GM18858 (cell line): ENCODE results near the gene NOTCH3.
A peak's percentile ranks its signal among the peaks of the same experiment; 100 is the strongest.

ENCODE experiments used
- ATAC-seq: cut with Tn5 transposase; IDR thresholded peaks from one replicate; pipeline ENCODE4 v1.9.1; 2021; ENCODE audit not compliant: unreplicated experiment

NOTCH3 gene

DNA sequence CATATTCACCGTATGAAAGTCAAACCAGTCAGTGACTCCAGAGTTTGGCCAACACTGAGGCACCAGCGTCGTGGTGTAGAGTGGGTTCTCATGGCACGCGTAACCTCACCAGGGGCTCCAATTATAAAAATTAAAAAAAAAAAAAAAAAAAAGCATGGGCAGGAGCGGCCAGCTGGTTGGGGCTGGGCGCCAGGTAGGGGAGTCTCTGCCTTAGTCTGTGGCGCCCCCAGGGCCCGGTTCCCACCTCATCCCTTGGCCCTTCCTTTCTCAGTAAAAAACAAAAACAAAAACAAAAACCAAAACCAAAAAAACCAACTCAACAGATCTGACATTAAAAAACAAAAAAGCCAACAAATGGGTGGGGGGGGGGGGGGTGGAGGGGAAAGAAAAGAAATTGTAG lies 36.1 kb upstream of the NOTCH3 start:
- ATAC-seq = no peak

DNA sequence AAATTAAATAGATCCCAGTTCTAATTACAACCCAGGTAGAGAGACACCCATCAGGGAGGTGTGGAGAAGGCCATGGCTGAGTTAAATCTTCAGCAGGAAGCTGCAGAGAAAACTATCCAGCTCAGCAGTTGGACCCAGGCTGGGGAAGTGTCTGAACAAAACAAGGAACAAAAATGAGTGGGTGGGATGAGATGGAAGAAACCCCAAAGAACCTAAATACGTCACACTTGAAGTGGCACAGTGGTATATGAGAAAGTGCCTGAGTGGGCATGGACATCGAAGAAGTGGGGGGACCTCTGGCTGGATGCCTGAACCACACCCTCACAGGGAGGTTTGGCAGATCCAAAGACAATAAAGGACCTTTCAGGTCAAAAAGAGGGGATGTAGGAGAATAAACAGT lies 35.0 kb upstream of the NOTCH3 start:
- no peak for ATAC-seq

DNA sequence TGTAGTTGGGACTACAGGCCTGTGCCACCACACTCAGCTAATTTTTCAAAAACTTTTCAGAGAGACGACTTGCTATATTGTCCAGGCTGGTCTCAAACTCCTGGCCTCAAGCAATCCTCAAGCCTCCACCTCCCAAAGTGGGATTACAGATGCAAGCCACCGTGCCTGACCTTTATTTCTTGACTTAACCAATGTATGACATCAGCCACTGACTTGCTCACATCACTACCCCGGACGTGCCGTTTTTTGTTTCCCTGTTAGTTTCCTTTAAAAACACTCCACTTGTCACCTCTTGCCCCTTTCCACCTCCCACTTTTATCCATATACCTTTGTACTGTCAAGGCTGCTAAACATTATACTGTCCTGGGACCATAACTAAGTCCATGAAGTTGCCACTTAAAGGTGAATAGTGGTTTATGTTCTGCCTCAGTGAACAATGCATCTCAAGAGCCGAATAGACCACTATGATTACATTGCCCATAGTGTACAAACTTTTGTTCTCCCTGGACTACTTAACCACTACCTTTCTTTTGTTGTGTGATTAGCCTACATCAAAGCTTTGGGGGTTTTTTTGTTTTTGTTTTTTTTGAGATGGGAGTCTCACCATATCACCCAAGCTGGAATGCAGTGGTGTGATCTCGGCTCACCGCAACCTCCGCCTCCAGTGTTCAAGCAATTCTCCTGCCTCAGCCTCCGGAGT lies 33.8 kb upstream of the NOTCH3 start:
- ATAC-seq = no peak

DNA sequence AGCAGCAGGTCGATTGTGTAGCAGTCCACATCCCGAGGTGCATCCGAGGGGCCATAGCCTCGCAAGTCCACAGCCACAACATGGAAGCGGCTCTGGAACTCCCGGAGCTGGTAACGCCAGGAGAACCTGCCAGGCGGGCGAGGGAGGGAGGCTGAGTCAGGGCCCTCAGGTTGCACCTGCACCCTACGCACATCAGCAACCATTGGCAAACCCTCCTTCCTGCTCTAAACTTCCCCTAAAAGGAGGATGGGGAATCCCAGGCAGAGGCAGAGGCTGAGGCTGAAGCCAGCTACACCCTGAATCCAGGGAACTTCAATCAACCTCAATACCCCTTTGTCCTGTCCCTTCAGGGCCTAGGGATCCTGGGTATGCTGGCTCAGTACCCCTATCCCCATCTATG lies 30.5 kb upstream of the NOTCH3 start:
- ATAC-seq = no peak

DNA sequence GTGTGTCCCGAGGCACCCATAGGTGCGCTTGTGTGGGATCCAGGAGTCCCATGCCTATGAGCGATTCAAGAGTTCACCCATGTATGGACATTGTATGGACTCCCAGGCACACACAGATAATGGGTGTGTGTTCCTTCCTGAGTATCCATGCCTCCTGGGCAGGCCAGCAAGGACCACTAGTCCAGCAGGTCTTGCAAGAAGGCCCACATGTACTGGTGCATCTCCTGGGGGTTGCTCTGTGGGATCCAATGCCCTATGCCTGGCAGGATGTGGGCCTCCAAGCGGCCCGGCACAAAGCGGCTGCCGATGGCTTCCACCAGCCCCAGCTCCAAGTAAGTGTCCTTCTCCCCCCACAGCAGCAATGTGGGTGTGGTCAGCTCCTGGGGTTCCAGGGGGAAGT lies 26.5 kb upstream of the NOTCH3 start:
- ATAC-seq = no peak

DNA sequence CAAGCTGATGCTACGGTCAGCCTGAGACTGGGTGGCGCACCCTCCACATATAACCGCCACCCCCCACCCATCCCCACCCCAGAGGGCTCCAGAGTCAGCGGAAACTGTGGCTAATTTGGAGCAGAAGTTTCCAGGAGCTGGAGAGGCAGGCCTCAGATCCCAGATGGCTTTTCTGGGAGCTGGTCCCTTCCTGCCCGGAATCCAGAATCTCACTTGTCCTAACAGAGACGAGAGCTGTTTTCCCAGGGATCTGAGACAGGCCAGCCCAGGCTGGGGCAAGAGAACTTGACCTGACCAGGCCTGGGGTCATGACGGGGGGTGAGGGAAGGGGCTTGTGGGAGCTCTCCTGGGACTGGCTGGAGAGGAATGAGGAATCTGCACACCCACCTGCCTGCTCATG lies 25.0 kb upstream of the NOTCH3 start:
- no peak for ATAC-seq

DNA sequence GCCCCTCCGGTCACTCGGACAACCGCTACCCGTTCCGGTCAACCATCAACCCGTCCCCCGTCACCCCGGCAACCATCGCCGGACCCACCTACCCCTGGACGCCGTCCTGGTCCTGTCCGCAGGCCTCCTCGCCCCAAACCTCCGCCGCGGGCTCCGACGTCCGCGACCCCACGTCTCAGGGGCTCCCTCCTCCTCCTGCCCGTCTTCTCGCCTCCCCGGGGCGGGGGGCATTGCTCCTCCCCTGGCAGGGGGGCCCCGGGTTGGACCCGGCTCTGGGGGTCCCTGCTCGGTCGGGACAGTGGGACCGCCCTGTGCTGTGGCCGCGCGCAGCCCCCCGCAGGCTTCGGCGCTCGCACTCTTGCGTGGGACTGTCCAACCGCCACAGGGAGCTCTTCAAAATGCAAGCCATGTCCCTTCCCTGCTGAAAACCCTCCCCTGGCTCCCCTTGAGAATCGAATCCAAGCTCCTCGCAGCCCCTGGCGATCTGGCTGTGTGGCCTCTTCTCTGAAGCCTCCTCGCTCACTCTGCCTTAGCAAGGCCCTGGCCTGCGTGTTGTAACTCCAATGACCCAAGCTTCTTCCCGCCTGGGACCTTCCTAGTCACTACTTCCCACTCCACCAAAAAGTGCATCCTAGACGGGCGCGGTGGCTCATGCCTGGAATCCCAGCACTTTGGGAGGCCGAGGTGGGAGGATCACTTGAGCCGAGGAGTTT lies 23.0 kb upstream of the NOTCH3 start:
- no peak for ATAC-seq

DNA sequence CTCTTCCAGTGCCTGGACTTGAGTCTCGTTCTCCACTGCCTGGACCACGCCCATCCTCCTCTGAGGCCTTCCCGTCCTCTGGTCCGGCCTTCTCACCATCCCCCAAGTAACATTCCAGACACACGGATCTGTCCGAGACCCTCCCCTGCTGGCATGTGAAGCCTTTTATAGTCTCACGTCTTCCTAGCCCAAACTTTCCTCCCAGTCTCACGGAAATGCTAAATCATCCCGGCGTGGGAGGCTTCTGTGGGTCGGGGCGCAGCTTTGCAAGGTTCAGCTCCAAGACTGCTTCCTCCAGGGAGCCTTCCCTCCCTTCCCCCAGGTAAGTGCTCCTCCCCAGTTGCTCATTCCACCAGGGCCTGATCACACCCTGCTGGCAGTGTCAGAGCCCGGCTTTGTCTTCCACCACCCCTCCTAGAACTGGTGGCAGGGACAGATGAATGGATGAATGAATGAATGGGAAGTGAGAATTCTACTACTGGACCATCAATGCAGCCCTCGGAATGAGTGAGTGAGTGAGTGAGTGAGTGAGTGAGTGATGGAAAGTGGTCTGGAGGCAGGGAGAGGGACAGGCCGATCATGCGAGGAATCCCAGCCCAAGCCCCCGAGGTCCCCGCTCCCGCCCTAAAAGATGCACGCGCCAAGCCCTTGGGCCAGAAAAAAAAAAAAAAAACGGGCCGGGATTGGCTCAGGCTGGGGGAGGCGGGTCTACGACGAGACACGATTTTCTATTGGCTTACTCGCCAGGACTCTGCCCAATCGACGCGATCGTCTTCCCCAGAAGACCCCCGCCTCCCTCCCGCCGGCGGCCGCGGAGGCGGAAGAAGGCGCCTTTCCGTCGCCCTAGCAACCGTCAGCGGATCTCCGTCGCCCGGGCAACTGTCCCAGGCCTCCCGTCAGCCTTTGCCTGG lies 22.2 kb upstream of the NOTCH3 start:
- peak; percentile 49 for ATAC-seq

DNA sequence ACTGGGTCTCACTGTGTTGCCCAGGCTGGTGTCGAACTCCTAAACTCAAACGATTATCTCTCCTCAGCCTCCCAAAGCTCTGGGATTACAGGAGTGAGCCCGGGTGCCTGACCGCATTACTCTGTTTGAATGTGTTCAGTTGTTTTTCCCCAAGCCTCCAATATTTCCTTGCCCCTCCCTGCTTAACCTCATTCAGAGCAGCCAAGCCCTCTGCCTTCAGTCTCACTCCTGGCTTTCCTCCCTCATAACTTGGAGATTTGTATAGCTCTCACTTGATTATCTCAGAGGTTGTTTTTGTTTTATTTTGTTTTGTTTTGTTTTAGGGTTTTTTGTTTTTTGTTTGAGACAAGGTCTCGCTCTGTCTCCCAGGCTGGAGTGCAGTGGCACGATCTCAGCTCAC lies 20.0 kb upstream of the NOTCH3 start:
- no peak for ATAC-seq

DNA sequence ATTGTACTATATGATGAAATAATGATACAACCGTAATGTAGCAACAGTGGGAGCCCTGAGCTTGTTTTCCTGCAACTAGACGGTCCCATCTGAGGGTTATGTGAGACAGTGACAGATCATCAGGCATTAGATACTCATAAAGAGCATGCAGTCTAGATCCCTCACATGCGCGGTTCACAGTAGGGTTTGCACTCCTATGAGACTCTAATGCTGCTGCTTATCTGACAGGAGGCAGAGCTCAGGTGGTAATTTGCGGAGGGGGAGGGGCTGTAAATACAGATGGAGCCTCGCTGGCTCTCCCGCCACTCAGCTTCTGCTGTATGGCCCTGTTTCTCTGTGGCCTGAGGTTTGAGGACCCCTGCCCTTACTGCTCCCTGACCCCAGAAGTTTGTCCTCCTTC lies 17.7 kb upstream of the NOTCH3 start:
- no peak for ATAC-seq

DNA sequence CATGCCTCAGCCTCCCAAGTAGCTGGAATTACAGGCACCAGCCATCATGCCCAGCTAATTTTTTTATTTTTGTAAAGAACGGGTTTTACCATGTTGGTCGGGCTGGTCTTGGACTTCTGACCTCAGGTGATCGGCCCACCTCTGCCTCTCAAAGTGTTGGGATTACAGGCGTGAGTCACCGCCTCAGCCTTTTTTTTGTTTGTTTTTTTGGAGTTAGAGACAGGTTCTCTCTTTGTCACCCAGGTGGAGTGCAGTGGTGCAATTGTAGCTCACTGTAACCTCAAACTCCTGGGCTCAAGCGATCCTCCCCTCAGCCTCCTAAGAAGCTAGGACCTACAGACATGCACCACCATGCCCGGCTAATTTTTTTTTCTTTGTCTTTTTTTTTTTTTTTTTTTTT lies 15.6 kb upstream of the NOTCH3 start:
- ATAC-seq = no peak

DNA sequence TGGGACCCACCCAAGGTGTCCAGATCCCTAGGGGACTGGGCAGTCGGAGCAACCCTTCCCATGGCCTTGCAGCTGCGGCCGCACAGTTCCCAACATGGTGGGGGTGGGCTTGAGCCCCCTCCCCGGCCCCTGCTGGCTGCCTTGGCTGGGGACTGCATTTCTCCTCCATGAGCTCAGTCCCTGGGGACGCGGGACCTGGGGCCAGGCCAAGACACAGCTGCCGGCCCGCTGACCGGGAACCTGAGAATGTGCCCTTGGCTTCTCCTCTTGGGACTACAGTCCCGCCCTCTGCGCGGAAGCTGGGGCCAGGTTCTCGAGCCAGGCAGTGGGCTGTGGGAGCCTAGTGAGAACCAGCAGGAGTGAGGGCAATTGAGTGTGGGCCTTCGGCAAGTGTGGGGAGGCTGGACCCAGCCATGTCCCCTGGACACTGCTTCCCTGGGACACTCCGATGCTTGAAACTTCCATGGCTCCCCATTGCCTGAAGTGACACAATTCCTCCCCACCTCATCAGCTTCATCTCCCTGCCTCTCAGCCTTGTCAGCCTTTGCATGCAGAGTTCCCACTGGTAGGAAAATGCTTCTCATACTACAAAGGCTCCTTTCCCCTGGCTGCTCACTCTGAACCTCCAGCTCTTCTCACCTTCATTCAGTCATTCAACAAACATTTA lies 13.1 kb upstream of the NOTCH3 start:
- no peak for ATAC-seq

DNA sequence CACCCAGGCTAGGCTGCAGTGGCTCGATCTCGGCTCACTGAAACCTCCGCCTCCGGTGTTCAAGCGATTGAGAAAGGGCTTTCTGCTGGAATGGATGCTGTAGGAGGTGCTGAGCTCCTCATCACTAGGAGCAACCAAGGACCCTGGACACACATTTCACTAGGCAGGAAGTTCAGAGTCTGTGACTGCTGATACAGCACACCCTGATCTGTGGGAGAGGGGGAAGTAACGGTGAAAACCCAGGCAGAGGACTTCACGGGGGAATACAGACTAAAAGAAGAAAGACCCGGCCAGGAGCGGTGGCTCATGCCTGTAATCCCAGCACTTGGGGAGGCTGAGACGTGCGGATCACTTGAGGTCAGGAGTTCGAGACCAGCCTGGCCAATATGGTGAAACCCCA lies 11.9 kb upstream of the NOTCH3 start:
- ATAC-seq = no peak

DNA sequence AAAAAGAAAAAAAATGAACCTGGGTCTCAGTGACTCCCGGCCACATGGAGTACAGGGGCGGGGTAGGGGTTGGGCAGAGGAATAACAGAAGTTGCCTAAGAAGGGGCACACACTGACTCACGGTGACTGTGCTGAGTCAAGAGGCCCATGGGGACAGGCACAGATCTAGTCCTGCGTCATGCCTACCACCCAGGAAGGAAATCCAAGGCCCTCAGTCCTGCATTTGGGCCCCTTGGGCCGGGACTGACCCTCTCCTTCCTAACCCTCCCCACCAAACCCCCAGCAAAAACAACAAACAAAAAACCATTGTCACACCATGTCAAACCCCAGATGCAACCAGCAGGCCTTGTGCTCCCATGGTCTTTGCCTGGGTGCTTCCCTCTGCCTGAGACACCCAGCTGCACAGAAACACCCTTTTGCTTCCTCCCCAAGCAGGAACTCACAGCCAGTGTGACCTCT lies 9.6 kb upstream of the NOTCH3 start:
- ATAC-seq = no peak

DNA sequence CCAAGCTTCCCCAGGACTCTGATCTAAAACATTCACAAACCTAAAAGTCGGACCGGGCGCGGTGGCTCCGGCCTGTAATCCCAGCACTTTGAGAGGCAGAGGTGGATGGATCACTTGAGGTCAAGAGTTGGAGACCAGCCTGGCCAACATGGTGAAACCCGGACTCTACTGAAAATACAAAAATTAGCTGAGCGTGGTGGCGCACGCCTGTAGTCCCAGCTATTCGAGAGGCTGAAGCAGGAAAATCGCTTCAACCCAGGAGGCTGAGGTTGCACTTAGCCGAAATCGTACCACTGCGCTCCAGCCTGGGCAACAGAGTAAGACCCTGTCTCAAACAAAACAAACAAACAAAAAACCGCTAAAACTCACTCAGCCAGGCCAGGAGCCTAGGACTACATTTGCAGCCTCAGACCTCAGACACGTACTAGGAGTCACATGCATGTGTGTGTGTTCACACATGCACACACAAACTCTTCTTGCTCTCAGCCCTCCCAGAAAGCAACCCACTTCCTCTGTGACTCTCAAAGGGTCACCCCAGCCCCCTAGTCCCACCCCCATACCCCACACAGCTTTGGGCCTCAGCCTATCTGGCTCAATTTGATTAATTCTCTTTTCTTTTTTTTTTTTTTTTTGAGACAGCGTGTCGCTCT lies 704 bp upstream of the NOTCH3 start:
- no peak for ATAC-seq

DNA sequence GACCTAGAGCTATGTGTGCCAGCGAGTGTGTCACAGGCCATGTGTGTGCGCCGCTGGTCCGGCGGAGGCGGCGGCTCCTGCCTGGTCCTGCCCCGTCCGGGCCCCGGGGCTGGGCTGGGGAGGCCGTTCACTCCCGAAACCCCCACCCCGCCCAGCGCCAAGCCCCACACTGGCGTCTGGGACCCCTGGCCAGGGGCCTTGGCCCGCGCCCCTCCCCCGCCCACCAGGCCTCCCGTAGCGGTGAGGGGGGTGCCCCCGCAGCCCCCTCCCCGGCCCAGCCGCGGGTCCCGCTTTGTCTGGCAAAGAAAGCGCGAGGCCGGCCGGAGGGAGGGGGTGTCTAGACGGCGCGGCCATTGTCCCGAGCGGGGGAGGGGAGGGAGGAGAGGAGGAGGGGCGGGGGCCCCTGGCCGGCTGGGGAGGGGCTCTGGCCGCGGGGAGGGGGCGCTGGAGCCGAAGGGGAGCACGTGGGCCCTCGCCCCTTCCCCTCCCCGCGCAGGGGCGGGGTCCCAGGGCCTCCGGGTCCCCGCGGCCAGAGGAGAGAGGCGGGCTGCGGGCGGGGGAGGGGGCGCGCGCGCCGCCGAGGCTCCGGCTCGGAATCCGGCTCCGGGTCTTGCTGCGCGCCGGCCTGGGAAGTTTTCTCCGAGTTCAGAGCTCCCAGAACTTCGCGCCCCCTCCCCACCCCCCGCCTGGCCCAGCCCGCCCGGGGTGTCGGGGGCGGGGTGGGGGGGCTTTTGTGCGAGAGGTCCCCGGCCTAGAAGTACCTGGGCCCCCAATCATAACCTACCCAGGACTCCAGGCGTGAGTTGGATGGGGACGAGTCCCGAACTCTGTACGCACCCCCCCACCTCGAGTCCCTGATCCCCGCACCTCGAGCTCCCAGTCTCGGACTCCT lies 888 bp downstream of the NOTCH3 start:
- ATAC-seq = no peak

DNA sequence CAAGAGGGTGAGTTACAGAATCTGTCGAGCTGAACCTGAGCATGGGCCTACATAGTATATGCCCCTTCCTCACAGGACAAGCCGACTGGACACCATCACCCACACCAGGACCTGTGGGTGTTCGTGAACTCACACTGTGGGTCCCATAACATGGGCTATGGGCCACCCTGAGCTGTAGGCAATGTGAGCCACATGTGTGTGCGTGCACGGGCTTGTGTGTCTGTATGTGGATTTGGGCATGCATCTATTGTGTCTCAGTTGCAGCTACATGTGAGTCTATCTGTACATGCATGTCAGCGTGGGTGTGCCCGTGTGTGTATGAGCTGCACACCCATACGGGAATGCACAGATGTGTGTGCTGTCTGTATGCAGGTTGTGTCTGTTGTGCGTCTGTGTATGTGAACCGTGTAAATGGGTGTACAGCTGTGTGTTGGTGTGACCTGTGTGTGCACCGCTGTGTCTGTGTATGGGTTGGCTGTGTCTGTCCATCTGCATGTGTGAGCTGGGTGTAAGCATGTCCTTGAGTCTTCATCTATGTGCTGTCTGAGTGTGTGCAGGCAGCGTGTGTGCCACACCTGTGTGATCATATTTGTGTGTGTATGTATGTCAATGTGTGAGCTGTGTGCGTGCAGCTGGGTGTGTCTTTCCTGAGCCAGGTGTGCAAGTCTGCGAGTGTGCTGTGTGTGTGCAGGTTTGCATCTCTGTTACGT lies 1.7 kb downstream of the NOTCH3 start:
- no peak for ATAC-seq

DNA sequence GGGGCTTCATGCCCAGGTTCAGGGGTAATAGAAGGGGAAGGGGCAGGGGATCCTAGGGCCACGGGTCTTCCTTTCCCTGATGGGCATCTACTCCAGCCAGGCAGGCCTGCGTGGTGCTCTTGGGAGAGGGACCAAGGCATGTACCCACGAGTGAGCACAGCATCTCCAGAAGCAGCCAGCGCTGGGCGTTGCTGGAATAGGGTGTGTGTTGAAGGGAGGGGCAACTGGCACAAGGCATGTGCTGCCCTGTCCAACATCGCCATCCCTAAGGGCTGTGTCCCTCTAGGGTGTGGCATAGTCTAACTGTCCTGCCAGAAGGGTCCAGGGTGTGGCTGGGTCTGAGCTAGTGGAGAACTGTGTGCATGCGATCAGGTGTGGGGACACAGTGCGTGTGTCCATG lies 2.9 kb downstream of the NOTCH3 start:
- ATAC-seq = no peak

DNA sequence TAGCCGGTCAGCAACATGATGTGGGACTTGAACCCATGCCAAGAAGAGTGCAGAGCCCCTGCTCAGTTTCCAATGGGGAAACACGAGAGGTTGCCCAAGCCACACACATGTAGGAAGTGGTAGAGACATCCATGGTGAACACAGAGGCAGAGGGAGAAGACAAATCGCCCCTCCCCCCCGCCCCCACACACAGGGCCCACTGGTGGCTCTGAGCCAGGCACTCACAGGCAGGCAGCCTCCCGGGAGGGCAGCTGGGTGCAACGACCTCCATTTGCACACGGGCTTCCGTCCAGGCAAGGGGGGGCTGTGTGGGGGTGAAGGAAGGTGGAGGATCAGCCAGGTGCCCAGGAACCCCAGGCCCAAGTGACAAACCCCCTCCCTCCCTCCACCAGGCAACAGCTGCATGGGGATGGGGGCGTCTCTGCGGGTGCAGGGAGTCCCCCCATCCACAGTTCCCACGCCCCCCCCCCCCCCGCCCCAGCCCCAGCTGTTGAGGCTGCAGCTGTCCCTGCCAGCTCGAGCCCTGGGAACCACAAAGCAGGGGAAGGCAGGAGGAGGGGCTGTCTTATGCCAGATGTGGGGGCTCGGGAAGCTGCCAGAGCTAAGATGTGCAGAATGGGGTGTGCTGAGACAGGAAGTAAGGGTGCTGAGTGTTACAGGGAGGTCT lies 3.4 kb downstream of the NOTCH3 start:
- no peak for ATAC-seq
